HG03103 (cell line): ENCODE measurements around the gene CTSH.

Source experiments
- ATAC-seq: cut with Tn5 transposase; IDR thresholded peaks from one replicate; pipeline ENCODE4 v1.9.1; 2021; ENCODE audit warnings: low read depth; ENCODE audit not compliant: unreplicated experiment

Gene CTSH

DNA sequence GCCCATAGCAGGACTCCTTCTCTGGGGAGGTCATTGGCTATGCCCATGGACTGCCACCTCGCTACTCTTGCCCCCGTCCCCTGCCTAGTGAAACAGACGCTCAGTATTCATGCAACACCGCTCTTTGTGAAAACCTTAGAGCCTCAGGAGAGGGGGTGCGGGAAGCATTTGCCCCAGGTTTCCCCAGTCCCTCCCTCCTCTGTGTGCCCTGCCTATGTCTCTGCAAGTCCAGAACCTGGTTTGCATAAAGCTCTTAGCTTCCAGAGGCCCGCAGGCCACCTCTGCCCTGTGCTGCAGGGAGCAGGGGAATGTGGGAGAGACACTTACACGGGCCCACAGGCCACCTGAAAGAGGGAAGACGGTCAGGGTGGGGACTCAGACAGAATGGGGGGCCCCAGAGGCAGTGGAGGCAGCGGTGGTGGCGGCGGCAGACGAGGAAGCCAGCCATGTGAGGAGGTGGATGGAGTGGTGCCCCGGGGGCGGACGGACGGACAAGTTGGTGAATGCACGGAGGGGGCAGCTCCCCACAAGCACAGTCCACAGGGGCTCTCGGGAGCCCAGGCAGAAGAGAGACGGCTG, 33.8 kb upstream of the CTSH start:
- no peak for ATAC-seq

DNA sequence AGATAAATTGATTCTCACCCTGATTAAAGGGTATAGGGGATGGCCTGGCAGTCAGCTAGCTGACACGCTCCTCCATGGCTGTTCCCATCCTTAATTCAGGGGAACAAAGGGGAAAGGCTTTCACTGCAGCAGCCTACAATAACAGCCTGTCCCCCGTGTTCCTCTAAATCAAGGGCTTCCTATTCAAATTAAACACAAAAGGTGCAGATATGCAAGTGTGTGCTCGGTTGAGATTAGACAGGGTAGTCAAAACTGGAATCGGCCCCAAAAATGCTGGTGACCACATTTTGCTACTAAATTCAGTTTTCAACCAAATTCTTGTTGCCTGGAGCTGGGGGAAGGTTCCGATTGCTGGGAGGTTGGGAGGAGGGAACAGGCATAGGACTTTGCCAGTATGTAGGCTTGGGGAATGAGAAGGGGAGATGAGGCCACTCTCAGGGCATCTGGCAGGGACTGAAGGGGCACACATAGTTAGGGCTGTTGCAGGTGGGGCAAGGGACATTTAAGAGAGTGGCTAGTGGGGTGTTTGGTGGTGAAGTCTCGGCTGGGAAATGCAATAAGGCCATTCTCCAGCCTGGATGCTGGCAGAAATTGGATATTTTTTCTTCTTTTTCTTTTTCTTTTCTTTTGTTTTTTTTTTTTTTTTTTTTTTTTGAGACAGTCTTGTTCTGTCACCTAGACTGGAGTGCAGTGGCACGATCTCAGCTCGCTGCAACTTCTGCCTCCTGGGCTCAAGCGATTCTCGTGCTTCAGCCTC, 32.9 kb upstream of the CTSH start:
- ATAC-seq, result peak; percentile 38

DNA sequence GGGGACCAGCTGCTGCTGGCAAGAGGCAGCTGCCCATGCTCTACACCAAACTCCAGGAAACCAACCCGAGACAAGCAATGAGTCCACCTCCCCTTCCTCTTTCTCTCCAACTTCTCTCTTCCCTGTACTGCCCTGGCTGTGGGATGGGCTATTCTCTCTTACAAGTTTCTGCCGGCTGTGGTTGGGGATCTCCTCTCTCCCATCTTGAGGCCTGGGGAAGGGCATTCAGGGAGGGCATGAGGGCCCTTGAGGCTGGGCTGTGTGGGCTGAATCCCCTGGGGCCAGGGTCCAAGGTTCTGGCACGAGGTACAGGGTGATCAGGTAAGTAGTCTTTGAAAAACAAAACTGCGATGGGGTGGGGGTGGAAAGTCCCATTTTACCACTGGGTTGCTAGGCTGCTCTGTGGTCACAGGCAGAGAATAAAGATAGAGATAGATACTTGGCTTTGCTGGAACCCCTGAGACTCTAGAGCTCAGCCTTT, 32.3 kb upstream of the CTSH start:
- ATAC-seq, result peak; percentile 50

DNA sequence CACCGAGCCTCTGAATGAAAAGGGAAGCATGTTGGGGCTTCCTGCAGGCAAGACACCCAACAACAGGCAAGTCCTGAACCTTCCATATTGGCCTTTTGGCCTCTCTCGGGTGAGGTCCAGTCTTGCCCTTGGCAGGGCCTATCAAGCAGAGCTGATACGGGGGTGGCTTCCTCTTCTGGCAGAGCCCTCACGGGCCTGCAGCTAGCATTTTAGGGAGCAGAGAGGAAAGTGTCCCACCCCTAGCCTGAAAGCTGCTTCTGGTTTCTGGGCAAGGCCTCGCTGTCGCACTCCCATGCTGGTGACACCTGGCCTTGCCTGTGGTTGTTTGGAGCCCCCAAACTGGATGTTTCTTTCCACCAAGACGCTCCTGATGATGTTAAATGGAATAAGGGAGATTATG, 31.8 kb upstream of the CTSH start:
- ATAC-seq, result no peak

DNA sequence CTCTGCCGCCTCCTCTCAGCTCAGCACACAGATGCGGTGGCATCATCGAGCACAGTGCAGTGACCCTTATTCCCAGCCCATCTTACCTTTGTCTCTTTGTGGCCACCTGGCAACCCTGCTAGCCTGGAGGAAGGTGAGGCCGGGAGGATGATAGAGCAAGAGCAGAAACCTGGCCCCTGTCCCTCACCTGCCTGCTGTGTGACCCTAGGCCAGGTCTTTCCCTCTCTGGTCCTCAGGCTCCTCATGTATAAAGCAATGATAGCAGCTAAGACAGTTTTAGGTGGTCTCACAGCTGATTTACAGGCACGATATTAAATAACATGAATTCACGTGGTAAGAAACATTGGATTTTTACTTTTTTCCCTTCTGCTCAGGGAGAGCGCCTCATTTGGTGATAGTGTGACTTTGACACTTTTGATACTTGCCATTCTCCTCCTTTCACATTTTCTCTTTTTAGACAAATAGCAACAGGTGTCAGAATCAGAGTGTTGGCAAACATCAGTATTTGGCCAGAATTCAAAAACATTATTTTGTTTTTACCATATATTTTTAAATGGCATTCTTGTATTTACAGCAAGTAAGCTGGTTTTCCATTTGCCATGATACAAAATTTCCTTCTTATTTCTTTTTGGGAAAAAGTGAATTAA, 29.5 kb upstream of the CTSH start:
- ATAC-seq, result no peak

DNA sequence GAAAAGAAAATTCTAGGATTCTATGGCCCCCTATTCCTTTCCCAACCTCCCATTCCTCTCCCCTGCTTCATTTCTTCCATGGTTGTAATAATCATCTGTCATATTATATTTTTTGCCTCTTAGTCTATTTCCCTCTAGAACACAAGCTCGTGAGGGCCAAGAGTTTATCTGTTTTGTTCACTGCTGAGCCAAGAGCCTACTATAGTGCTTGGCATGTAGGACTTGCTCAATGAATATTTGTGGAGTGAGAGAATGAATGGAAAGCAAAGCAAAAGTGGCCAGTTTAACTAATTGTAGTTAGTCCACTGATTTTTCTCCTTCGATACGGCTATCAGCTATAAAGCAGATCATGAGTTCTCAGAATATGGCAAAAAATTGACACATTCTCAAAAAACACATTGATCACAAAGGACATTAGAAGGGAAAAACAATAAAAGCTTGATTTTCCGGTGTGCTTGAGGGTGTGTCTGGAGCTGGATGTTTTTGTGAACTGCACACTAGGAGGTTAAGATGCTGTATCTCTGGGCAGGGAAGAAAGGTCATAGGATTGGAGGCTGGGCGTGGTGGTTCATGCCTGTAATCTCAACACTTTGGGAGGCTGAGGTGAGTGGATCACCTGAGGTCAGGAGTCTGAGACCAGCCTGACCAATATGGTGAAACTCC, 25.0 kb upstream of the CTSH start:
- ATAC-seq, result no peak

DNA sequence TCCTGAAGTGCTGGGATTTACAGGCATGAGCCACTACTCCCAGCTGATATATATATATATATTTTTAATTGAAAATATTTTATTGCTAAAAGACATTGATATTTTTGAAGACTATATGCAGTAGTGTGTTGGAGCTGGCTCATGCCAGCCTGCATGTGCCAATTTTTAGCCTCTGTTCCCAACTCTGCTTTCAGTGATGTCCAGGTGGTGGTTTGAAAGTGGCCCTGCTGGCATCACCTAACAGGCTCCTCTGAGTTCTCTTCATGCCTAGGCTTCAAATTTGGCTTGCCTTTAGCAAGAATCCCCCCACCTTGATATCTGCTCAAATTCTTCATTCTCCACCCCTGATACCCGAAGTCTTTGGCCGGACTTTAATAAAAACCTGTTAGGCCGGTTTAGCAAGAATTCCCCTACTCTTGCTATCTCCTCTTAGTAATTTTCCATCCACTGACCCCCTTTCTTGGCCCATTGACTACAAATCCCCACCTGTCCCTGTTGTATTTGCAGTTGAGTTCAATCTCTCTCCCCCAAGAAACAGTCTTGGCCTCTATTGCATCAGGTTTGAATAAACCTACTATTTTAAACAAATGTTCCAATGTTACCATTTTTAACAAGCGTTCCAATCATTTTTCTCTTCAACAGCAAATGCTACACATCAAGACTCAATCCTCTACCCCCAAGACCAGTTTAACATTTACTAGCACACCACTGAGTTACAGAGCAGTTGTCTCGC, 23.9 kb upstream of the CTSH start:
- no peak for ATAC-seq

DNA sequence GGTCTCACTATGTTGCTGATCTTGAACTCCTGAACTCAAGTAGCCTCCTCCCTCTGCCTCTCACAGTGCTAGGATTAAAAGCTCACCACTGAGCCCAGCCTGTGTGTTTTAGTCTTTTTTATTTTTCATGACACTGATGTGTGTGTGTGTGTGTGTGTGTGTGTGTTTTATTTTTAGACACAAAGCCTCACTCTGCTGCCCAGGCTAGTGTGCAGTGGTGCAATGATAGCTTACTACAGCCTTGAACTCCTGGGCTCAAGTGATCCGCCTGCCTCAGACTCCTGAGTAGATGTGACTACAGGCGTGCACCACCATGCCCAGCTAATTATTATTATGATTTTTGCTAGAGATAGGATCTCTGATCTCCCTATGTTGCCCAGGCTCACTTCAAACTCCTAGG, 23.3 kb upstream of the CTSH start:
- ATAC-seq, result no peak

DNA sequence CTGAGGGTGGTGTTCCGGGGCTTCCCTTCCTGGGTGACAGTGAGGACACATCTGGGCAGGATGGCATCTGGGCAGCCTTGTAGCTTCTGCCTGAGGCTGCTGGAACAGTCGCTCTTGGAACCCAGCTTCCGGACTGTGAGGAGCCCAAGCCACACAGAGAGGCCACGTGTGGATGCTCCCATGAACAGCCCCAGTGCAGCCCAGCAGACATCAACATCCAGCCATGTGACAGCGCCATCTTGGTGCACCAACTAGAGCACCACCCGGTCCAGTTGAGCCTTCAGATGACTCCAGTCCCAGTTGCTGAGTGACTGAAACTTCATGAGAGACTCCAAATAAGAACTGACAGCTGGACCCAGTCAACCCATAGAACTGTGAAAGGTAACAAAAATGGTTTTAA, 15.5 kb upstream of the CTSH start:
- no peak for ATAC-seq

DNA sequence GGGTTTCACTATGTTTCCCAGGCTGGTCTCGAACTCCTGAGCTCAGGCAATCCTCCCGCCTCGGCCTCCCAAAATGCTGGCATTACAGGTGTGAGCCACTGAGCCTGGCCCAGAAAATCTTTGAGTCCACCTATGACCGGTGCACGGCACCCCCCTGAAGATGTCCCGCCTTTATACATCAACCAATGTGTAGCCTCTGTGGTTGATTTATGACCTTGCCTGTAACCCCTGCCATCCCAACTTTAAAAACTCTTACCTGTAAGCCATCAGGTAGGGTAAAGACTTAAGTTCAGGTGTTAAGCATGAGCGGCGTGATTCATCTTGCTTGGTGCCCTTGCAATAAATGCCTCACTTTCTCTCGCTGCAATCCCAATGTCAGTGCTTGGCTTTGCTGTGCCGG, 14.5 kb upstream of the CTSH start:
- ATAC-seq, result no peak

DNA sequence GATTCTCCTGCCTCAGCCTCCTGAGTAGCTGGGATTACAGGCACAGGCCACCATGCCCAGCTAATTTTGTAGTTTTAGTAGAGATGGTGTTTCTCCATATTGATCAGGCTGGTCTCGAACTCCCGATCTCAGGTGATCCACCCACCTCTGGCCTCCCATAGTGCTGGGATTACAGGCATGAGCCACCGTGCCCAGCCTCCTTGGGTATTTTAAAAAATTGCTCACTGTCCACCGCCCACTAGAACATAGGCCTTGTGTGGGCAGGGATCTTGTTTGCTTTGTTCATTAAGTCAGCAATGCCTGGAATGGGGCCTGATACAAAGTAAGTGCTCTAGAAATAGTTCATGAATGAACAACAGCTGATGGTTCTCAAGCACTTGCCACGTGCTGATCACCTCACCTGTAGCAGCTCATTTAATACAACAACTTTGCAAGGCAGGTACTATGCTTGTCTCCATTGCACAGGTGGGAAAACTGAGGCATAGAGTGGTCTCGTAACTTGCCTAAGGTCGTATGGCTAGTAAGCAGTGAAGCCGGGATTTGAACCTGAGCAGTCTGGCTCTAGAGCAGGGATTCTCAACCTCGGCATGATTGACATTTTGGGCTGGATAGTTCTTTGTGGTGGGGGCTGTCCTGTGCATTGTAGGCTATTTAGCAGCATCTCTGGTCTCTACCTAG, 12.7 kb upstream of the CTSH start:
- ATAC-seq, result no peak

DNA sequence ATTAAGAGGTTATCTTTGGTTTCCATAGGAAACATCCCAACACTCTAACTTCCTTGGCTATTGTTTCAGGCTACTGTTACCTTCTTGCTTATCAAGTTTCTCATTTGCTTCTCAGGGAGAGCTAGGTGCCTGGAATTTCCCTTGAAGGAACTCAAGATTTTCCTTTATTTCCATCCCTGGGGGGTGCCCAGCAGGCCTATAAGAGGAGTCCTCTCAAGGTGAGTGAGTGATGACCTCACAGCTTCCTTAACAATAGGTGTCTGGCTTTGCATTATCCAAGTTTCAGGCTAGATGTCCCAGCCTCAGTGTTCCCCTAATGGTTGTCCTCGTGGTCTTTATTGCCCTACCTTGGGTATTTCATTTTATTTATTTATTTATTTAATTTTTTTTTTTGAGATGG, 12.1 kb upstream of the CTSH start:
- no peak for ATAC-seq

DNA sequence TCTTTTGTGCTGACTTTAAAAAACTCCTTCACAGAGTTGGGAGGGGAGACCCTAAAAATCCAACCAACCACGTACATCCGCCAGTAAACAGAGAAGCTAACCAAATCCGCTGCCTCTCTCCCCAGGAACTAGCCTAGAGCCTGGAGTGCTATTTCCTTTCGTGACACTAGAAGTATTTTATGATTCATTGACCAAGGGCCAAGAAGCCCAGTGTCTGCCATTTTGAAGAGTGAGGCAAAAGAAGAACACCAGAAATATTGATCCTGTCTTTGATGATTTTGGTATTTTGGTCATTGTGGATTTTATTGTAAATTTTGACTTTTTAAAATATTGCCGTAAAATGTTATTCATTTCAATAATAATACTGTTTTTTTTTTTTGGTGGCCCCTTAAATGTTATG, 10.5 kb upstream of the CTSH start:
- no peak for ATAC-seq

DNA sequence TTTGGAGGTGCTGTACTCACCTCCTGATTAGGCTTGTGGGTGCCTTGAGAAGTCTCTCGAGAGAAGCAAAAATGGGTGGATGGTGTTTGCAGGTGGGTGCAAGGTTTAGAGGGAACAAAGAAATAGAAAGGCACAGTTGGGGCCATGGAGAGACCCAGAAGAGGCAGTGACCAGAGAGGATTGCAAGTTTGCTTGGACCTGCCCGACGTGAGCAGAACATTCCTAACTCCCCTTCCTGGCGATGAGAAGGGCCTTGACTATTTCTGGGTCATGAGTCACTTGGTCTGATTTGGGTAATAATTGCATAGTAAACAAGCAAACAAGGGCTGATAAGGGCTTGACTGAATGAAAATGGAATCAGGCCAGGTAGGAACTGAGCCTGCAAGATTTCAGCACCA, 7.0 kb upstream of the CTSH start:
- no peak for ATAC-seq

DNA sequence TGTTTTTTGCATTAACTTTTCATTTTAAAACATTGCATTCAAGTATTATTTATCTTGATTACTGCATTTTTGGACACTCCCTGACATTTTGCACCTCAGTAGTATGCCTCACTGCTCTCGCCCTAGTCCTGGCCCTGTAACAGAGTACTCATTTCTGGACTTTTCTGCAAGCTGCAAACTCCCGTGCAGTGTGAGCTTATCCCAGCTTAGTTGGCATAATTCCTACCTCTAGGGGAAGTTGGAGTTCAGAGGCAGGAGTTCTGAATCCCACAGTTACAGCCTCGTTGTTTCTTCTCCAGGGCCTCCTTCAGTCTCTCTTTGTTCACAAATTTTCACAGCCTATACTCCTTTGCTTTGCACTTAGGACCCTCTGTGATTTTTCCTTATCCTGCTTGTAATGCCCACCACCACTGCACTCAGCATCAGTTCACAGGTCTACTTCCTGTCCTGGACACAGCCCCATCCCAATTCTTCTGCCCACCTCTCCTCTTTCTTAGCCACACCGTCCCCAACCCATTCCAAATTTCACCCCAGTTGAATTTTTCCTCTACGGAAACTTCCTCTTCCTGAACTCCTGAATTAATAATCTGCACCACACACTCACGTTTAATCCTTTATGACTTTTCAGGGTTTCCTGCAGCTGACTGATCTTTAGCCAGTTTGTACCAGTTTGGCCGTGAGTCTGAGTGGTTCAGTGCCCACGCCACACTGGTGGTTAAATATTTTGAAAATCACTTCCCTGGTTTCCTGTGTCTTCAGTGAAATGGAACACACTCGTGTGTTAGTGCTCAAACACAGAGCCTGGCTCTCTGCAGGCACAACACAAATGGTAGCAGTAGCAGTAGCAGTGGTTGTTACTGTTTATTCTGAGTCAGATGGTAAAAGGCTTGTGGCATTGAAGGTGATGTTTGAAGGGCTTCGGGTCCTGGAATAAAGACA, 6.3 kb upstream of the CTSH start:
- ATAC-seq, result no peak

DNA sequence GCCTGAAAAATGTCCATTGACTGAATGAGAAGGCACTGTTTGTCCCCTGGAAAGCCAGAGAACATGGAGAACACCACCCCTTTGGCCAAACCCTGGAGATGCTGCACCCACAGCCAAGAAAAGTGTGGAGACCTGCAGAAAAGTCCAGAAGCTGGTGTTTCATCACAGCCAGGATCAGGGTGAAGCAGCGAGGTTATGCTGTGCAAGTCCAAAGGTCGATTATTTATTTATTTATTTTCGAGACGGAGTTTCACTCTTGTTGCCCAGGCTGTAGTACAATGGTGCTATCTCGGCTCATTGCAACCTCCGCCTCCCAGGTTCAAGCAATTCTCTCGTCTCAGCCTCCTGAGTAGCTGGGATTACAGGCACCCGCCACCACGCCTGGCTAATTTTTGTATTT, 5.5 kb upstream of the CTSH start:
- no peak for ATAC-seq

DNA sequence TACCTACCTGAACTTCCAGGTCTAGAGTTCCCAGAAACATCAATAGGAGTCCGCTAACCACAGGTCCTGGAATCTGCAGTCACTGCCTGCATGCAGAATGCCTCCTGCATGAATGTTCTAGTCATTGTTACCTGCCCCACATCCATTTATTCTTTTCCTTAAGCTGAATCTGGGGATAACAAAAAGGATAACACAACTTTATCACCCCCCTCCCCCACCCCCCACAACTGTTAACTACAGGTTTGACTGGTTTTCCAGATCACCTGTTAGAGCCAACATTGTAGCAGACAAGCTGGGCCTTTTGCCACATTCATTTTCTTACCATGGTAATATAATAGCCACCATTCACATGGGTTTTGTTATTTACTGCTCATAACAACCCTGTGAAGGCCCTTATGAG, 4.6 kb upstream of the CTSH start:
- ATAC-seq, result no peak

DNA sequence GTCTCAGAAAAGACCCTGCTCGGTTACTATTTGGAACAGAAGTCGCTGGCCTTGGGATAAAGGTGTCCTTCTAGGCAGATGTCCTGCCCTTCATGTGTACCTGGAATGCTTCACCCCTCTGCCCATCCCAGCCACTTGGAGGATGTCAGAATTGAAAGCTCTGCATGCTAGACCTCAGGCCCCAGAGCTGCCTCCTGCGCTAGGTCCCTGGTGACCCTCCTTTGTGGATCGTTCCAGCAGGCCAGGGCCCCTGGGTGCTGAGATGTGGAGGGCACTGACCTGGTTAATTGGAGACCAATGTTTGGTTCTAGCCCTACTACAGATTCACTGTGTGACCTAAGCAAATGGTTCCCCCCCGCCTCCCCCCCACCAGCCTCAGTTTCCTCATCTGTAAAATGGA, 2.7 kb upstream of the CTSH start:
- no peak for ATAC-seq

DNA sequence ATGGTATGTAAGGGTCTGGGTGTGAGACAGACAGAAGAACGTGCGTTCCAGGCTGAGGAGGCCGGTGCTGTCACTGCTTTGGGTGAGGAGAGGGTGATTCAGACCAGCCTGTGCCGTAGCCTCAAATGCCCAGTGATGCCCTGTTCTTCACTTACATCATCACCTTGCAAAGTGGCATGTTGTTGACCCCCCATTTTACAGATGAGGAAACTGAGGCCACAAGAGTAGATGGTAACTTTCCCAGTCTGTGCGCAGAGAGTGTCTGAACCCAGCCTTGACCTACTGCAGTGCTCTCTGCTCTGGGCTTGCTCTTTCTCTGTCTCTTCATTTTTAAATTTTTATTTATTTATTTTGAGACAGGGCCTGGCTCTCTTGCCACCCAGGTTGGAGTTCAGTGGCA, 1.6 kb upstream of the CTSH start:
- no peak for ATAC-seq
